Activated CD8-positive, alpha-beta memory T cell treated with anti-CD3 and anti-CD28 coated beads, Interleukin-2, amount 50 U/mL, for 48 hours (primary cell): ENCODE results near the gene KRT32.
"Not testable (repeated sequence)": the region's sequence is repeated elsewhere in the genome, so short reads cannot be mapped to it uniquely, and the experiment has no call there.

ENCODE experiments used
- DNase-seq: peaks from one replicate; pipeline ENCODE4 v3.0.0-alpha.2; 2020

KRT32 gene

DNA sequence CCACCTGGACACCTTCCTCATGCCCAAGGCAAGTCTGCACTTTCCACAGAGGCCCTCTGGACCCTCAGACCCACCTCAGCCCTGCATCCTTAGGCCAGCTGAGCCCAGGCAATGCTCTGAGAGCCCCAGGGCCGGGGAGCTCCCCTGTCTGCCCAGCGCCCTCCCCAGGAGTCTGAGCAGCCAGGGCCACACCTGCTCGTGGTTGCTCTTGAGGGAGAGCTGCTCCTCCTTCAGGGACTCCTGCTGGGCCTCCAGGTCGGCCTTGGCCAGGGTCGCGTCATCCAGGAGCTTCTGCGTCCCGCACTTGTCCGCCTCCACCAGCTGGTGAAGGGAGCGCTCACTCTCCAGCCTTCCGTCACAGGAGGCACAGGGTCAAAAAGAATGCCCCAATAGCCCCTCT, 44.6 kb downstream of the KRT32 start:
- DNase-seq, result not testable (repeated sequence)

DNA sequence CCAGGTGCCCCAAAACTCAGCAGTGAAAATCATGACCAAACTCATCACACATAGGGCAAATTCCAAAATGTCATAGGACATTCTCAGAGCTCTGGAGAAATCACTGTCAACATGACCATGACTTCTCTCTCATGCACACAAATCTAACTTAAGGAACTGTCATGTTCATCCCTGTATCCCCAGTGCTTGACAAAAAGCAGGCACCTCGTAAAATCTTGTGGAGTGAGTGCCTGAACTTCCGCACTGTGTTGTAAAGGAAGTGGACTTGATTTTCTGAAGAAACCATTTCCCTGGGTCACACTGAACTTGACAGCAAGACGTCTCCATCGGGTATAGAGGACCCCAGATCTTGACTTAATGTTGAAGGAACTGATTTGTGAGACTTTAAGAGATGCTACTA, 45.6 kb downstream of the KRT32 start:
- DNase-seq, result no peak

DNA sequence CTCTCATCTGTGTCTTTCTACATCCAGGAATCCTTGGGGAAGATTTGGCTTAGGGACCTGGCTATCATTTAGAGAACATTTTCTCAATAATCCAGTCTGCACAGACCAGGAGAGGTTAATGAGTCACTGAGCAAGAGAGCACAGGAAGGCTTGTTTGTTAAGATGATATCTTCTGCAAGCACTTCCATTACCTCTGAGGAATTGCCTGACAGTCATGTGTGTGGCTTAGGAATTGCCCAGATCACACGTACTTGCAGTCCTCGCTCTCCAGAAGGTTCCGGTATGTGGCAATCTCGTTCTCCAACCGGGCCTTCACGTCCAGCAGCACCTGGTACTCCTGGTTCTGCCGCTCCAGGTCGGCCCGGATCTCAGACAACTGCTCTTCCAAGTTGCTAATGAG, 46.1 kb downstream of the KRT32 start:
- DNase-seq, result no peak

DNA sequence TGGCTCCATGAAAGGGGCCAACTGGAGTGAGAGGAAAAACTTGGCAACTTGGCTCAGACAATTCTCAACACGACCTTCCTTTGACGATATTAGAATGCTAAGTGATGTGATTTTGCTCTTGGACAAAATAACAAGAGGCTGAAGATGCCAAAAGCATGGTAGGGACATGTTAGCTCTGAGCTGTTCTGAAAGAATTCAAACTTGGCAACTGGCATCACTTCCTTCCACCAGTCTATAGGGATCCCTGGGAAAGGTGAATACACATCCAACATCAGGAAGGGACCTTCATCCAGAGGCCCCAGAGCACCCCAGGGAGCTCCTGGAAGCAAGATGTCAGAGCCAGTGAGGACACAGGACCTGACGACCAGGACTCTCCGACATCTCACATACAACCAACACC, 47.1 kb downstream of the KRT32 start:
- DNase-seq, result no peak

DNA sequence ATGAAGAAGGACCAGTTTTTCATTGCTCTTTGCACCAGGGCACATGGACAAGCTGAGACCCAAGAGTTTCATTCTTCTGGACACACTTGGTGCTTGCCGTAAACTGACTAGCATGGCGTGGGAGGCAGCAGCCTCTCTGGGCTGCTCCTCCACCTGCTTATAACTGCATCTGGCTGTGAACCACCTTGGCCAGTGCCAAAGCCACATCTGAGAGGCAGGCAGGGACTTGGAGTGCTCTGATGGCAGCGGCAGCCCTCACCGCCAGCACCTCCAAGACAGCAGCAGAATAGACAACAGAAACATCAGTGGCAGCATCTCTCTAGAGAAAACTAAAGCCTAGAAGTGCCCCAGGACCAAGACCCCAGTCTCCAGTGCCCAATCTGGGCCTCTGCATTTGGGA, 47.5 kb downstream of the KRT32 start:
- DNase-seq, result no peak

DNA sequence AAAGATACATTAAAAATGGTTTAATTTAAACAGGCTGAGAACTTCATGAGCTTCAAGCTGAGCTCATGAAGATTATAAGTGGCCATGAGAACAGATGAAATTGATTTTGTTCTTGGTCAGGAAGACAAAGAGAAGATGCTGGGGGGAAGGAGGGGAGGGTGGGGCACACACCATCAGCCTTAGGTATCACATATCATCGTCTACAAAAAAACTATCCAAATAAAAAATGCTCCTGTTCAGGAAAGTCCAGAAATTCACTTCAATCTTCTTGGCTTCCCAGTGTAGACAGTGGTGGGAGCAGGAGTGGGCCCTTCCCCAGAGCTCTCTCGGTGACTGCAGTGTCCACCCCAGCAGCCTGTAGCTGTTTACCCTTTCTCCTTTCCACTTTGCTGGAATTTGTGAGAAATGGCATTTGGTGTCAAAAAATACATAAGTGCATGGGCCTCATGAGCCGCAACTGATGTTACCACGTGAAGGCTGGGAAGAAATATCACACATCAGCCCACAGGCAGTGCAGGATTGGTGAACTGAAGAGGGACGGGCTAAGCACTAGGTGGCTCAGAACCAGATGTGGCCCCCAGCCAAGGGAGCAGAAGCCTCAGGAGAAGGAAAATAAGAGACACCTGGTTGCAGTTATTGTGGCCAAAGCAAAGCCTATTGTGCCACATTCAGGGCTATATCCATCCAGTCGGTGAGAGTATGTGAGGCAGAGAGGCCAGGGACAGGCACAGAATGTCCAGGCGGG, 48.9 kb downstream of the KRT32 start:
- DNase-seq, result no peak

DNA sequence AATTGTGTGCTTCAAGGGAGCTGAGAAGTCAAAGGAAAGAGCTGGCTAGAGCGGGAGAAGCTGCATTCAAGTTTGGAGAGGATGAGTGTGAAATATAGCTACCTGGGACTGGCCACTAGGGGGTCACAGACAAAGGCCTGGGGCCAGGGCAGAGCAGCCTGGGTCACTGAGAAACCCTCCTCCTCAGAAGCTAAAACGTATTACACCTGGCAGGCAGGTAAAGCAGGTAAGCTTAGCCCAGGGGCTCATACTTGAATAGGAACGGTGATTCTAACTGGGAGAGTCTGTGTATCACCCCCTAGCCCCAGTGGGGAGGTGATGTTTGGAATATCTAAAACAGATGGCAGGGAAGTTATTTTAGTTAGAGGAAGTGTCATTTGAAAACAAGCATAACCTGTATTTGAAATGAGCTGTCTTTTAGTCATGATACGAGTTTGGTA, 49.6 kb downstream of the KRT32 start:
- no peak for DNase-seq

DNA sequence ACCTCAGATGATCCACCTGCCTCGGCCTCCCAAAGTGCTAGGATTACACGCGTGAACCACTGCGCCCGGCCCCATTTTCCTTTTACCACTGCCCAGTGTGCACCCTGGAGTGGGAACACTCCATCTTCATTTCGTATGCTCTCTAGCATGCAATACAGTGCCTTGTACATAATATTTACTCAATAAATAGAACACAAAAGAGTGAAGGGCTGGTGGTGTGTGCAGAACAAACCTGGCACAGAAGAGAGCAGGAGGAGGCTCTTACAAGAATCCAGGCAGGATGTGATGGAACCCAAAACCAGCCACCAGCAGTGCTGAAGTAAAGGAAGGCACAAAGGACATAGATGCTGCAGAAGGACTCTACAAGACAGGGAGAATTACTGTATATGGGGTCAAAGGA, 50.1 kb downstream of the KRT32 start:
- no peak for DNase-seq

DNA sequence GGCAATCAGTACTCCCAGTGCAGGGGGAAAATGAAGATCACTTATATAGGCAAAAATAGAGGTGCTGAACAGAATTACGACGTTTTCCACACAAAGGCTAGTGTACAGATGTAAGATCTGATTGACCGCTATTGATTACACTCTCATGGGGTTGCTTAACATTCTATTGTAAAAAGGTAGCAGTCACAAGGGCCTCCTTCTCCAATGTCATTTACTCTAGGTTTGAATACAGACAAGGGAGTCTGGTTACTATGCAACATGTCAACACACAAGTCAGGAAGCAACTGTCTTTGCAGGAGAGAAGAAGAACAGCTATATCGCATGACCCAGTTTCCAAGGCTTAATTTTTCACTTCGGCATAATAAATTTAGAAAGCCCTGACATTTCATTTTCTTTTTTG, 50.7 kb downstream of the KRT32 start:
- DNase-seq, result no peak

DNA sequence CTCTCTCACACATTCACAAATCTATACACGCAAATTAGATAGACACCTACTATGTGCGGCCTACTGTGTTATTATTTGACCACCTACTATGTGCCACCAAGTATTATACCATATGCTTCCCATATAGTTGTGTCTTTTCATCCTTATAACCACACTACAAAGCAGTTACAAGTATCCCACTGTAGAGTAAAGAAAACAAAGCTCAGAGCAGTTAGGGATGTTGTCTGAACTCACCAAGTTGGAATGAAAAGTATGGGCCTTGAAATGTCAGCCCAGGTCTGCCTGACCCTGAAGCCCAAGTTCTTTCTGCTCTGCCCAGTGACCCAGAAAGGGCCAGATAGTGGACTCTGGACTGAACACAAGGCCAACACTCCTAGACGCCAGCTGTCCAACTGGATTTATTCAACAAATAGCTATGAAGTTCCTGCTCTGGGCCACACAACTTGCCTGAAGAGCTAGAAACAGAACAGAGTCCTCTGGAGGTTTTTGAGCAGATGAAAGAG, 51.3 kb downstream of the KRT32 start:
- DNase-seq, result no peak

DNA sequence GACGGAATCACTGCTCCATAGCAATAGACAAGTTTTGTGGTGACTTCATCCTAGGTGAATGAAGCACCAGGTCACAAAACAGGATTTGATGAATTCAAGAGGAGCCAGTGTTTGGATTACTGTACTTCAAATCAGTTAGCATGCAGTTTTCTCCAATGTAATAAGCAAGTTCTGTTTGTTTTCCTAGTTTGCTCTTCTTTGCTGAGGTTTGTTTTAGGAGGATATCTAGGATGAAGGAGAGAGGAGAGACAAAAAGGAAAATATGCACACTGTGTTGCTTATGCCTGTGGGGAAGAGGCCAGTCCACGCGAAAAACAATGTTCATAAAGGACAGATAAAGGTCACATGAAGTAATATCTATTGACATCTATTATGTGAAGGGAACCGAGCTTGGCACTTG, 51.8 kb downstream of the KRT32 start:
- DNase-seq, result no peak

DNA sequence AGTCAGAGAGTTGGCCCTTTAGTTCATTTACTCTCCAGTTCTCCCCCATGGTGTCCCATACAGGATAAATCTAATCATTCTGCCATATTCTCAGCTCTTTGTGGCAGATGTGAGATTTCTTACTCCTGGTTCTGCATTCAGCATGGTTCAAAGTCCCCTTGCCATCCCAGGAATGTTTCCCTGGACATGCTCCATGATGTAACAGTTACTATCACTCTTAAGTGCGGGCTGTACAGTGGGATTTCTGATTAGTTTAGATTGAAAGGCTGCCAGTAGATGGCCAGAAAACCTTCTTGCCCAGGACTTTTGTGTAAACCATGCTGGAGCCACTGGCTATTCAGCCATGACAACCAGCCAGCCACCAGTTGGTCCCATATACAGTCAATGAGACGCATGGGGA, 53.2 kb downstream of the KRT32 start:
- DNase-seq, result no peak

DNA sequence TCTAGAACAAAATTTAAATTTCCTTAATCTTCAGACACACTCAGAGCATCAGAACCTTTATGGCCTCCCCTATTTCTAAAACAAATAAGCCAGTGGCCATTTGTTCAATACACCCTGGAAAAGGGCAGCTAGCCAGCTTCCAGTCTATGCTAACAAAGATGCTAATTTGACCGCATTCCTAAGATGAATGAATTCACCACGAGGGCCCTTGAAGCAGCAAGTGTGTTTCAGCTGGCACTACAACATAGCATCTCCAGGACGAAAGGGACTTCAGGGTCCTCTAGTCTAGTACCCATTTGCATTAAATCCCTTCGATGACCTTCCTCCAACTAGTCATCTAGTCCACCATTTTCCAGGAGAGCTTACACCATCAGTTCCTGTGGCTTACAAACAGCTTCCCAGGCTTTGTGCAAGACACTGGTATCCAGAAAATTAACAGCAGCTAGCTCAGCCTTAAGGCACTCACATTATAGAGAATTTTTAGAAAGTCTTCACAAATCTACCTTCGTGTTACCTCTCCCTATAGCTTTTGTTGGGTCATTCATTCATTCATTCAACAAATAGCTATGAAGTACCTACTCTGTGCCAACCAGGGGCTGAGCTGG, 53.7 kb downstream of the KRT32 start:
- DNase-seq, result no peak

DNA sequence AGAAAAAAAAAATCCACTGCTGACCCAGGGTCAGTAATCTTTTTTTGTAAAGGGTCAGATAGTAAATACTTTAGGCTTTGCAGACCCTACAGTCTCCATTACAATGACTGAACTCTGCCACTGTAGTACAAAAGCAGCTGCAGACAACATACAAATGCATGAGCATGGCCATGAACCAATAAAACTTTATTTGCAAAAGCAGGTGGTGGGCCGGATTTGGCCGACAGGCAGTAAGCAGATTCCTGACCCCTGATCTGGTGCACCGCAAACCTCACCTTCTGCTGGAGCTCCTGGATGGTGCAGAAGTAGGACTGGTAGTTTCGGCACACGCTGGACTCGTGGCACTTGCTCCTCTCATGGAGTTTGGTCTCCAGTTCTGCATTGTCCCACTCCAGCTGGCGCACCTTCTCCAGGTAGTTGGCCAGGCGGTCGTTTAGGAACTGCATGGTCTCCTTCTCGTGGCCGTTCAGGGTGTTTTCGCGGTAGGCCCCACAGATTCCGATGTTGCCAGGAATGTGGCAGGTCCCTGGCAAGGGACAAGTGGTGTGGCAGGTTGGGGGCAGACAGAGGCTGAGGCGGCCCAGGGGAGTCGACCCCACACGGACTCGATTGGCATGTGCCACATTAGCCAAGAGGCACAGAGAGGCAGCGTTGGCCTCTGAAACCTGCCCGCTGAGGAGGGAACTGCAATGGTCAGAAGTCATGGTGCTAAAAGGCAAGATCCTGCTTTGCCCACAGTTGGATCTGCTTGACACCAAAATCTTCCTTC, 55.9 kb downstream of the KRT32 start:
- DNase-seq, result no peak
